GM23338 (cell line): Measurements from ENCODE around the gene ACAD11. TPM values are rescaled to one million over a fixed set of nuclear protein-coding genes. Genes with fewer than 3 reads are reported as not detected.

Experiments used
- ATAC-seq: fragments of 200-7000 bp; cut with Tn5 transposase; 3 replicates; pipeline ENCODE4 v1.9.1; 2020
- DNase-seq: peaks from one replicate; pipeline ENCODE4 v3.0.0-alpha.2; 2015; ENCODE audit warnings: low spot score
- H2AFZ ChIP-seq: fragments of 200-600 bp; sonication (generic); 2 replicates; pipeline ENCODE4 v1.8.0; 2016; ENCODE audit warnings: antibody characterized with exemption, mild to moderate bottlenecking, moderate library complexity
- H3F3A ChIP-seq: fragments of 200-600 bp; sonication (generic); replicated peaks from 2 replicates; pipeline ENCODE4 v1.8.0; 2017; ENCODE audit warnings: antibody characterized with exemption, mixed run types, low read depth
- H3K27ac ChIP-seq: fragments of 200-600 bp; sonication (generic); 2 replicates; pipeline ENCODE4 v1.6.1; 2016; ENCODE audit warnings: low read depth
- H3K27me3 ChIP-seq: fragments of 200-600 bp; sonication (generic); 2 replicates; pipeline ENCODE4 v1.8.0; 2016; ENCODE audit warnings: mild to moderate bottlenecking, mixed run types, moderate library complexity; ENCODE audit not compliant: insufficient read depth
- H3K36me3 ChIP-seq: fragments of 200-600 bp; sonication (generic); 2 replicates; pipeline ENCODE4 v1.8.0; 2016; ENCODE audit warnings: mild to moderate bottlenecking; ENCODE audit not compliant: insufficient read depth
- H3K4me1 ChIP-seq: fragments of 200-600 bp; sonication (generic); 2 replicates; pipeline ENCODE4 v1.8.0; 2016; ENCODE audit warnings: mild to moderate bottlenecking, moderate library complexity; ENCODE audit not compliant: insufficient read depth
- H3K4me2 ChIP-seq: fragments of 200-600 bp; sonication (generic); 2 replicates; pipeline ENCODE4 v1.7.1; 2017; ENCODE audit warnings: mixed run types
- H3K4me3 ChIP-seq: fragments of 200-600 bp; sonication (generic); 2 replicates; pipeline ENCODE4 v1.6.1; 2016; ENCODE audit warnings: mixed run types
- H3K79me2 ChIP-seq: fragments of 200-600 bp; sonication (generic); replicated peaks from 2 replicates; pipeline ENCODE4 v1.8.0; 2017; ENCODE audit warnings: mild to moderate bottlenecking; ENCODE audit not compliant: insufficient read depth
- H3K9me2 ChIP-seq: fragments of 200-600 bp; sonication (generic); 2 replicates; pipeline ENCODE4 v1.8.0; 2017; ENCODE audit not compliant: insufficient read depth
- H4K20me1 ChIP-seq: fragments of 200-600 bp; sonication (generic); replicated peaks from 2 replicates; pipeline ENCODE4 v1.8.0; 2017; ENCODE audit warnings: mild to moderate bottlenecking; ENCODE audit not compliant: insufficient read depth
- H3K27ac Mint-ChIP-seq: 2 replicates; pipeline ENCODE4 v1.8.0; 2020; ENCODE audit warnings: inconsistent platforms, mild to moderate bottlenecking, moderate library complexity, mixed read lengths
- H3K27me3 Mint-ChIP-seq: 3 replicates; pipeline ENCODE4 v1.8.0; 2022; ENCODE audit warnings: low read depth, mild to moderate bottlenecking, moderate library complexity, mixed read lengths, inconsistent platforms; ENCODE audit not compliant: insufficient read depth, poor library complexity
- H3K36me3 Mint-ChIP-seq: 3 replicates; pipeline ENCODE4 v1.8.0; 2021; ENCODE audit warnings: low read depth, mild to moderate bottlenecking, inconsistent platforms, moderate library complexity, mixed read lengths
- H3K4me1 Mint-ChIP-seq: 3 replicates; pipeline ENCODE4 v1.8.0; 2020; ENCODE audit warnings: mild to moderate bottlenecking, inconsistent platforms, mixed read lengths
- H3K4me3 Mint-ChIP-seq: 3 replicates; pipeline ENCODE4 v1.8.0; 2021; ENCODE audit warnings: moderate library complexity, mild to moderate bottlenecking, inconsistent platforms, mixed read lengths
- H3K9me3 Mint-ChIP-seq: 3 replicates; pipeline ENCODE4 v1.8.0; 2020; ENCODE audit warnings: moderate library complexity, mild to moderate bottlenecking, inconsistent platforms, mixed read lengths
- EZH2 ChIP-seq: fragments of 200-600 bp; sonication (generic); IDR thresholded peaks from one replicate; pipeline ENCODE4 v1.8.0; 2017; ENCODE audit warnings: antibody characterized with exemption, mild to moderate bottlenecking, low read depth; ENCODE audit not compliant: unreplicated experiment
- EZH2phosphoT487 ChIP-seq: fragments of 200-600 bp; sonication (generic); IDR thresholded peaks from one replicate; pipeline ENCODE4 v1.8.1; 2018; ENCODE audit warnings: antibody characterized with exemption; ENCODE audit not compliant: unreplicated experiment
- JUNB ChIP-seq: IDR thresholded peaks from one replicate; pipeline ENCODE4 v1.6.1; 2016; ENCODE audit warnings: antibody characterized with exemption; ENCODE audit not compliant: unreplicated experiment
- NANOG ChIP-seq: IDR thresholded peaks from 2 replicates; pipeline ENCODE4 v1.6.1; 2016; ENCODE audit warnings: antibody characterized with exemption, borderline replicate concordance
- POLR2AphosphoS5 ChIP-seq: IDR thresholded peaks from 2 replicates; pipeline ENCODE4 v1.6.1; 2016; ENCODE audit warnings: antibody characterized with exemption, low read depth
- REST ChIP-seq: IDR thresholded peaks from one replicate; pipeline ENCODE4 v1.6.1; 2018; ENCODE audit warnings: antibody characterized with exemption; ENCODE audit not compliant: unreplicated experiment
- STAT1 ChIP-seq: IDR thresholded peaks from one replicate; pipeline ENCODE4 v1.6.1; 2016; ENCODE audit warnings: antibody characterized with exemption; ENCODE audit not compliant: unreplicated experiment
- ZNF331 ChIP-seq: fragments of 250-450 bp; sonication (Bioruptor Pico); IDR thresholded peaks from 2 replicates; pipeline ENCODE4 v1.5.0; 2020; ENCODE audit warnings: low read depth, mild to moderate bottlenecking, moderate library complexity
- polyA plus RNA-seq: library from polyadenylated mRNA; unstranded; fragments of >200 nt; fragmentation: Nextera tagmentation; extraction: Ambion mirVana; gene quantifications from 2 replicates; pipeline ENCODE4 v1.2.1, GENCODE V29; 2016
- total RNA-seq: library from RNA; depleted of rRNA; stranded (reverse); fragments of >200 nt; shearing (Covaris generic); gene quantifications from 2 replicates; pipeline ENCODE4 v1.2.3, GENCODE V29; 2014
- TF ChIP-seq, protein P1 (sequence below): fragments of 250-450 bp; sonication (Bioruptor Pico); IDR thresholded peaks from 2 replicates; pipeline ENCODE4 v1.5.0; 2020; ENCODE audit warnings: mild to moderate bottlenecking, moderate library complexity
- TF ChIP-seq, protein P2 (sequence below), 2 experiments: fragments of 200-600 bp in 1 of 2; sonication (generic) in 1 of 2; conservative IDR thresholded peaks; 2 replicates each; pipeline versions ENCODE4 v1.5.1 to v1.6.1; 2016 to 2017; ENCODE audit warnings: antibody characterized with exemption in 2 of 2, low read depth in 2 of 2, mild to moderate bottlenecking in 2 of 2, moderate library complexity in 1 of 2

The ACAD11 gene
- total and polyA plus RNA-seq, 2 experiments from 2014 or later, result 11.4 to 17.1 TPM

DNA sequence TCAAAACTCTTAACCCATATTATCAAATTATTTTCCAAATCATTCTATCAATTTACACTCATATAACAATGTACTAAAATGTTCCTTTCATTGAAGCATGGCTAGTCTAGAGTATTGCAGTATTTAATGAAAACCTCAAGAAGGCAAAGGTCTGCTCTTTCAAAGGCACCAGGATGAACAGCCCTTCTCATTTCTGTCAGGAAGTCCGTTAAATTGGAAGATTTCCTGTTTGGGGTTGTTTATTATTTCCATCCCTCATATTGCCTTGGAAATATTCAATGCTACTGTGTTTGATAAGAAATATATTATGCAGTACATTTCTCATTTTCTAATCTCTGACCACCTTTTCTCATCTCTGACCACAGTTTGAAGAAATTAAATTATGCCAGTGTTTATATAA is 37.5 kb downstream of the ACAD11 start:
- Histone ChIP-seq H3K27me3 (no peaks in the 10 kb centered on the region), H3K27ac (no peak overlapping the region), H3K79me2 (no peaks in the 10 kb centered on the region), H3K4me1 (peaks cover 9% of the 10 kb centered on the region), H3K36me3 (no peaks in the 10 kb centered on the region), H3K4me3 (no peak overlapping the region), H3K4me2 (no peak overlapping the region), H3K9me2 (no peaks in the 10 kb centered on the region), H2AFZ (no peak overlapping the region), H4K20me1 (no peaks in the 10 kb centered on the region), H3F3A (no peaks in the 10 kb centered on the region)
- no peak for DNase-seq
- Mint-ChIP-seq H3K9me3 (no peaks in the 10 kb centered on the region), H3K4me3 (no peak overlapping the region), H3K36me3 (peaks cover 2% of the 10 kb centered on the region; the same call in 2 of the 3 replicates), H3K4me1 (peaks cover 11% of the 10 kb centered on the region; the same call in 2 of the 3 replicates), H3K27me3 (no peaks in the 10 kb centered on the region), H3K27ac (no peak overlapping the region)
- no peak for ATAC-seq
- TF ChIP-seq, protein P1, sequence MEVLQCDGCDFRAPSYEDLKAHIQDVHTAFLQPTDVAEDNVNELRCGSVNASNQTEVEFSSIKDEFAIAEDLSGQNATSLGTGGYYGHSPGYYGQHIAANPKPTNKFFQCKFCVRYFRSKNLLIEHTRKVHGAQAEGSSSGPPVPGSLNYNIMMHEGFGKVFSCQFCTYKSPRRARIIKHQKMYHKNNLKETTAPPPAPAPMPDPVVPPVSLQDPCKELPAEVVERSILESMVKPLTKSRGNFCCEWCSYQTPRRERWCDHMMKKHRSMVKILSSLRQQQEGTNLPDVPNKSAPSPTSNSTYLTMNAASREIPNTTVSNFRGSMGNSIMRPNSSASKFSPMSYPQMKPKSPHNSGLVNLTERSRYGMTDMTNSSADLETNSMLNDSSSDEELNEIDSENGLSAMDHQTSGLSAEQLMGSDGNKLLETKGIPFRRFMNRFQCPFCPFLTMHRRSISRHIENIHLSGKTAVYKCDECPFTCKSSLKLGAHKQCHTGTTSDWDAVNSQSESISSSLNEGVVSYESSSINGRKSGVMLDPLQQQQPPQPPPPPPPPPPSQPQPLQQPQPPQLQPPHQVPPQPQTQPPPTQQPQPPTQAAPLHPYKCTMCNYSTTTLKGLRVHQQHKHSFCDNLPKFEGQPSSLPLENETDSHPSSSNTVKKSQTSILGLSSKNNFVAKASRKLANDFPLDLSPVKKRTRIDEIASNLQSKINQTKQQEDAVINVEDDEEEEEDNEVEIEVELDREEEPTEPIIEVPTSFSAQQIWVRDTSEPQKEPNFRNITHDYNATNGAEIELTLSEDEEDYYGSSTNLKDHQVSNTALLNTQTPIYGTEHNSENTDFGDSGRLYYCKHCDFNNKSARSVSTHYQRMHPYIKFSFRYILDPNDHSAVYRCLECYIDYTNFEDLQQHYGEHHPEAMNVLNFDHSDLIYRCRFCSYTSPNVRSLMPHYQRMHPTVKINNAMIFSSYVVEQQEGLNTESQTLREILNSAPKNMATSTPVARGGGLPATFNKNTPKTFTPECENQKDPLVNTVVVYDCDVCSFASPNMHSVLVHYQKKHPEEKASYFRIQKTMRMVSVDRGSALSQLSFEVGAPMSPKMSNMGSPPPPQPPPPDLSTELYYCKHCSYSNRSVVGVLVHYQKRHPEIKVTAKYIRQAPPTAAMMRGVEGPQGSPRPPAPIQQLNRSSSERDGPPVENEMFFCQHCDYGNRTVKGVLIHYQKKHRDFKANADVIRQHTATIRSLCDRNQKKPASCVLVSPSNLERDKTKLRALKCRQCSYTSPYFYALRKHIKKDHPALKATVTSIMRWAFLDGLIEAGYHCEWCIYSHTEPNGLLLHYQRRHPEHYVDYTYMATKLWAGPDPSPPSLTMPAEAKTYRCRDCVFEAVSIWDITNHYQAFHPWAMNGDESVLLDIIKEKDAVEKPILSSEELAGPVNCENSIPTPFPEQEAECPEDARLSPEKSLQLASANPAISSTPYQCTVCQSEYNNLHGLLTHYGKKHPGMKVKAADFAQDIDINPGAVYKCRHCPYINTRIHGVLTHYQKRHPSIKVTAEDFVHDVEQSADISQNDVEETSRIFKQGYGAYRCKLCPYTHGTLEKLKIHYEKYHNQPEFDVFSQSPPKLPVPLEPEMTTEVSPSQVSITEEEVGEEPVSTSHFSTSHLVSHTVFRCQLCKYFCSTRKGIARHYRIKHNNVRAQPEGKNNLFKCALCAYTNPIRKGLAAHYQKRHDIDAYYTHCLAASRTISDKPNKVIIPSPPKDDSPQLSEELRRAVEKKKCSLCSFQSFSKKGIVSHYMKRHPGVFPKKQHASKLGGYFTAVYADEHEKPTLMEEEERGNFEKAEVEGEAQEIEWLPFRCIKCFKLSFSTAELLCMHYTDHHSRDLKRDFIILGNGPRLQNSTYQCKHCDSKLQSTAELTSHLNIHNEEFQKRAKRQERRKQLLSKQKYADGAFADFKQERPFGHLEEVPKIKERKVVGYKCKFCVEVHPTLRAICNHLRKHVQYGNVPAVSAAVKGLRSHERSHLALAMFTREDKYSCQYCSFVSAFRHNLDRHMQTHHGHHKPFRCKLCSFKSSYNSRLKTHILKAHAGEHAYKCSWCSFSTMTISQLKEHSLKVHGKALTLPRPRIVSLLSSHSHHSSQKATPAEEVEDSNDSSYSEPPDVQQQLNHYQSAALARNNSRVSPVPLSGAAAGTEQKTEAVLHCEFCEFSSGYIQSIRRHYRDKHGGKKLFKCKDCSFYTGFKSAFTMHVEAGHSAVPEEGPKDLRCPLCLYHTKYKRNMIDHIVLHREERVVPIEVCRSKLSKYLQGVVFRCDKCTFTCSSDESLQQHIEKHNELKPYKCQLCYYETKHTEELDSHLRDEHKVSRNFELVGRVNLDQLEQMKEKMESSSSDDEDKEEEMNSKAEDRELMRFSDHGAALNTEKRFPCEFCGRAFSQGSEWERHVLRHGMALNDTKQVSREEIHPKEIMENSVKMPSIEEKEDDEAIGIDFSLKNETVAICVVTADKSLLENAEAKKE (CRISPR knock-in tag), result no peak
- TF ChIP-seq EZH2, result no peak
- TF ChIP-seq JUNB, result no peak
- TF ChIP-seq NANOG, result no peak
- TF ChIP-seq, protein P2, sequence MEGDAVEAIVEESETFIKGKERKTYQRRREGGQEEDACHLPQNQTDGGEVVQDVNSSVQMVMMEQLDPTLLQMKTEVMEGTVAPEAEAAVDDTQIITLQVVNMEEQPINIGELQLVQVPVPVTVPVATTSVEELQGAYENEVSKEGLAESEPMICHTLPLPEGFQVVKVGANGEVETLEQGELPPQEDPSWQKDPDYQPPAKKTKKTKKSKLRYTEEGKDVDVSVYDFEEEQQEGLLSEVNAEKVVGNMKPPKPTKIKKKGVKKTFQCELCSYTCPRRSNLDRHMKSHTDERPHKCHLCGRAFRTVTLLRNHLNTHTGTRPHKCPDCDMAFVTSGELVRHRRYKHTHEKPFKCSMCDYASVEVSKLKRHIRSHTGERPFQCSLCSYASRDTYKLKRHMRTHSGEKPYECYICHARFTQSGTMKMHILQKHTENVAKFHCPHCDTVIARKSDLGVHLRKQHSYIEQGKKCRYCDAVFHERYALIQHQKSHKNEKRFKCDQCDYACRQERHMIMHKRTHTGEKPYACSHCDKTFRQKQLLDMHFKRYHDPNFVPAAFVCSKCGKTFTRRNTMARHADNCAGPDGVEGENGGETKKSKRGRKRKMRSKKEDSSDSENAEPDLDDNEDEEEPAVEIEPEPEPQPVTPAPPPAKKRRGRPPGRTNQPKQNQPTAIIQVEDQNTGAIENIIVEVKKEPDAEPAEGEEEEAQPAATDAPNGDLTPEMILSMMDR (conservative IDR thresholded peaks at IDR 0.05; ENCODE audit: low read depth in 2 of 2), result no peak
- TF ChIP-seq STAT1, result no peak
- no peak for TF ChIP-seq EZH2phosphoT487
- no peak for TF ChIP-seq POLR2AphosphoS5
- TF ChIP-seq ZNF331 (CRISPR knock-in tag), result no peak
- TF ChIP-seq REST, result no peak
